Uterus (tissue), 4 donors: ENCODE results near the gene AUTS2. TPM values are rescaled to one million over a fixed set of nuclear protein-coding genes. Genes with fewer than 3 reads are reported as not detected.

Experiments
- DNase-seq, 2 donors: peaks; one replicate each; pipeline ENCODE4 v3.0.0-alpha.2; 2019 to 2020
- H3K27ac ChIP-seq, 2 donors: fragments of 200-600 bp; sonication (generic); 1 replicate in 1 of 2; 2 replicates in 1 of 2; pipeline ENCODE4 v1.5.1; 2016 to 2018
- H3K27me3 ChIP-seq, 2 donors: fragments of 200-600 bp; sonication (generic); one replicate each; pipeline ENCODE4 v1.5.1; 2018 to 2019; ENCODE audit warnings: control low read depth in 1 of 2
- H3K36me3 ChIP-seq, 2 donors: fragments of 200-600 bp; sonication (generic); one replicate each; pipeline ENCODE4 v1.5.1; 2019; ENCODE audit warnings: control low read depth in 1 of 2
- H3K4me1 ChIP-seq, 2 donors: fragments of 200-600 bp; sonication (generic); one replicate each; pipeline ENCODE4 v1.5.1; 2018 to 2019; ENCODE audit warnings: control low read depth in 1 of 2
- H3K4me3 ChIP-seq, 2 donors: fragments of 200-600 bp; sonication (generic); 1 replicate in 1 of 2; 2 replicates in 1 of 2; pipeline ENCODE4 v1.5.1; 2018 to 2019; ENCODE audit warnings: mild to moderate bottlenecking in 1 of 2
- H3K9me3 ChIP-seq, 2 donors: fragments of 200-600 bp; sonication (generic); one replicate each; pipeline ENCODE4 v1.5.1; 2019; ENCODE audit warnings: control low read depth in 1 of 2
- CTCF ChIP-seq, 4 experiments: fragments of 200-600 bp in 2 of 4; fragments of 450-650 bp in 2 of 4; sonication (generic) in 2 of 4; IDR thresholded peaks; one replicate each; pipeline ENCODE4 v1.5.1; 2016 to 2019; ENCODE audit warnings: antibody characterized with exemption in 4 of 4, mild to moderate bottlenecking in 2 of 4, moderate library complexity in 1 of 4
- POLR2A ChIP-seq, 2 donors: fragments of 450-650 bp; IDR thresholded peaks; one replicate each; pipeline ENCODE4 v1.6.1; 2016; ENCODE audit warnings: antibody characterized with exemption in 2 of 2, mild to moderate bottlenecking in 1 of 2, moderate library complexity in 1 of 2
- intact Hi-C: fragments of 100-400 bp; cut with DNase I; formaldehyde crosslinking; loops from one replicate; pipeline ENCODE4 v1.15.1; 2023; ENCODE audit warnings: low total_unique reads
- total RNA-seq, 4 donors: library from RNA; depleted of rRNA in 3 of 4; stranded (reverse); fragments of >200 nt in 3 of 4; gene quantifications; one replicate each; pipeline versions ENCODE4 v1.1.0 to v1.2.4, GENCODE V29; 2014 to 2023
- donor health status: DM: yes; HTN: yes; CAD: no.

The AUTS2 gene
- total RNA-seq, 4 donors from 2014 or later: 10.5 to 58.2 (median 30.0) TPM

GRCh38 chr7:69763513-69763912 is 165.2 kb downstream of the AUTS2 start:
- TF ChIP-seq POLR2A (IDR thresholded peaks at IDR 0.05) (no peak), CTCF (IDR thresholded peaks at IDR 0.05) (no peak)
- Histone ChIP-seq H3K27ac (no peak overlapping the region), H3K36me3 (no peaks in the 10 kb centered on the region), H3K9me3 (no peaks in the 10 kb centered on the region), H3K27me3 (no peaks in the 10 kb centered on the region), H3K4me3 (no peak overlapping the region), H3K4me1 (no peaks in the 10 kb centered on the region)
- intact Hi-C loops: no loop called here
- no peak for DNase-seq

- Histone ChIP-seq H3K4me3 (no peak overlapping the region), H3K27me3 (no peaks in the 10 kb centered on the region), H3K4me1 (no peaks in the 10 kb centered on the region), H3K36me3 (no peaks in the 10 kb centered on the region), H3K27ac (no peak overlapping the region), H3K9me3 (no peaks in the 10 kb centered on the region)
- TF ChIP-seq POLR2A (IDR thresholded peaks at IDR 0.05): no peak
- TF ChIP-seq CTCF (IDR thresholded peaks at IDR 0.05): no peak
- intact Hi-C loops: no loop called here
- no peak for DNase-seq
Observed at GRCh38 chr7:69764147-69764546, 165.9 kb downstream of the AUTS2 start.

GRCh38 chr7:69764681-69765080 is 166.4 kb downstream of the AUTS2 start:
- H3K27ac ChIP-seq: no peak overlapping the region
- H3K9me3 ChIP-seq: no peaks in the 10 kb centered on the region
- H3K4me1 ChIP-seq: no peaks in the 10 kb centered on the region
- no peaks in the 10 kb centered on the region for H3K27me3 ChIP-seq
- intact Hi-C loops: no loop called here
- no peak for TF ChIP-seq POLR2A (IDR thresholded peaks at IDR 0.05)
- TF ChIP-seq CTCF (IDR thresholded peaks at IDR 0.05): no peak
- no peaks in the 10 kb centered on the region for H3K36me3 ChIP-seq
- DNase-seq: no peak
- H3K4me3 ChIP-seq: no peak overlapping the region

- Histone ChIP-seq H3K4me3 (no peak overlapping the region), H3K9me3 (no peaks in the 10 kb centered on the region), H3K4me1 (no peaks in the 10 kb centered on the region), H3K27me3 (no peaks in the 10 kb centered on the region), H3K27ac (no peak overlapping the region), H3K36me3 (no peaks in the 10 kb centered on the region)
- no peak for DNase-seq
- intact Hi-C loops: no loop called here
- no peak for TF ChIP-seq POLR2A (IDR thresholded peaks at IDR 0.05)
- TF ChIP-seq CTCF (IDR thresholded peaks at IDR 0.05): no peak
Observed at GRCh38 chr7:69765879-69766278, 167.6 kb downstream of the AUTS2 start.

- no peaks in the 10 kb centered on the region for H3K27me3 ChIP-seq
- no peaks in the 10 kb centered on the region for H3K36me3 ChIP-seq
- H3K9me3 ChIP-seq: no peaks in the 10 kb centered on the region
- no peak for TF ChIP-seq CTCF (IDR thresholded peaks at IDR 0.05)
- no peak for TF ChIP-seq POLR2A (IDR thresholded peaks at IDR 0.05)
- intact Hi-C loops: no loop called here
- no peak for DNase-seq
- H3K27ac ChIP-seq: no peak overlapping the region
- H3K4me1 ChIP-seq: no peaks in the 10 kb centered on the region
- no peak overlapping the region for H3K4me3 ChIP-seq
Observed at GRCh38 chr7:69768986-69769595, 170.8 kb downstream of the AUTS2 start.
